GM12878 (cell line): ENCODE data around the gene NCAPH2. TPM values are rescaled to one million over a fixed set of nuclear protein-coding genes. Genes with fewer than 3 reads are reported as not detected.

Source experiments
- ATAC-seq: fragments of 200-7000 bp; cut with Tn5 transposase; 3 replicates; pipeline ENCODE4 v1.9.1; 2020; ENCODE audit warnings: mild to moderate bottlenecking, moderate library complexity
- BruUV-seq: library from RNA; stranded (reverse); fragments of 400-500 nt; replicated peaks from 2 replicates; lab custom pipeline; 2021; lab: Mats Ljungman, UMichigan
- CTCF ChIA-PET: fragments of 300-600 bp; sonication (Branson Sonifier 250); formaldehyde crosslinking; extraction: SDS; loops from one replicate; lab custom pipeline; 2021; ENCODE audit warnings: inconsistent platforms; lab: Yijun Ruan, JAX
- POLR2A ChIA-PET: fragments of 350-600 bp; formaldehyde crosslinking; extraction: SDS; loops from one replicate; lab custom pipeline; 2021; ENCODE audit warnings: inconsistent platforms; lab: Charles Lee
- RAD21 ChIA-PET: fragments of 300-600 bp; sonication (Branson Sonifier 250); formaldehyde crosslinking; loops from one replicate; lab custom pipeline; 2023; ENCODE audit warnings: antibody characterized with exemption; ENCODE audit not compliant: unreplicated experiment; lab: Charles Lee
- SMC1A ChIA-PET: fragments of 300-600 bp; sonication (Branson Sonifier 250); formaldehyde crosslinking; loops from one replicate; lab custom pipeline; 2023; ENCODE audit not compliant: unreplicated experiment, uncharacterized antibody; lab: Charles Lee
- DNase-seq: peaks from one replicate; pipeline ENCODE4 v3.0.0-alpha.2; 2011; ENCODE audit warnings: low read depth, low spot score
- FAIRE-seq: peaks from 3 replicates; lab custom pipeline; 2011; peaks lifted over from hg19 to GRCh38; lab: Jason Lieb, UNC
- H2AFZ ChIP-seq: 2 replicates; pipeline ENCODE4 v1.6.0; 2011; ENCODE audit warnings: low read depth, low read length, control low read depth; ENCODE audit not compliant: control insufficient read depth
- H3K27ac ChIP-seq: 2 replicates; pipeline ENCODE4 v1.5.1; 2011; ENCODE audit warnings: control low read depth; ENCODE audit not compliant: control insufficient read depth, insufficient read depth
- H3K27me3 ChIP-seq, 2 experiments: replicated peaks in 1 of 2; 2 replicates each; pipeline versions ENCODE4 v1.6.0 to v1.6.1; 2011; ENCODE audit warnings: low read length in 1 of 2; ENCODE audit not compliant: control insufficient read depth in 2 of 2, insufficient read depth in 2 of 2
- H3K36me3 ChIP-seq, 2 experiments: 2 replicates each; pipeline ENCODE4 v1.5.1; 2011; ENCODE audit warnings: low read length in 1 of 2; ENCODE audit not compliant: control insufficient read depth in 2 of 2, insufficient read depth in 2 of 2
- H3K4me1 ChIP-seq: 2 replicates; pipeline ENCODE4 v1.6.1; 2011; ENCODE audit warnings: mild to moderate bottlenecking, low read length, moderate library complexity, mixed read lengths; ENCODE audit not compliant: control insufficient read depth, insufficient read depth
- H3K4me2 ChIP-seq: 2 replicates; pipeline ENCODE4 v1.6.0; 2011; ENCODE audit warnings: control low read depth; ENCODE audit not compliant: control insufficient read depth, insufficient read depth
- H3K4me3 ChIP-seq: fragments of 200-600 bp; sonication (generic); 2 replicates; pipeline ENCODE4 v1.5.1; 2016
- H3K79me2 ChIP-seq: 2 replicates; pipeline ENCODE4 v1.6.0; 2011; ENCODE audit warnings: low read length; ENCODE audit not compliant: control insufficient read depth, insufficient read depth
- H3K9ac ChIP-seq: 2 replicates; pipeline ENCODE4 v1.8.0; 2011; ENCODE audit warnings: low read length, control low read depth, mixed read lengths; ENCODE audit not compliant: control insufficient read depth, insufficient read depth
- H3K9me3 ChIP-seq: replicated peaks from 3 replicates; pipeline ENCODE4 v1.5.1; 2011; ENCODE audit warnings: mild to moderate bottlenecking, low read length; ENCODE audit not compliant: control insufficient read depth, insufficient read depth
- H4K20me1 ChIP-seq: 2 replicates; pipeline ENCODE4 v1.6.0; 2011; ENCODE audit not compliant: control insufficient read depth, insufficient read depth
- ASH2L ChIP-seq: fragments of 300-600, 200-600 bp; sonication (generic); IDR thresholded peaks from 2 replicates; pipeline ENCODE4 v1.6.1; 2017; ENCODE audit warnings: low read depth, mild to moderate bottlenecking, borderline replicate concordance
- BACH1 ChIP-seq: fragments of 450-650 bp; IDR thresholded peaks from 2 replicates; pipeline ENCODE4 v1.6.1; 2017; ENCODE audit warnings: mild to moderate bottlenecking, borderline replicate concordance
- CBX5 ChIP-seq: sonication (generic); IDR thresholded peaks from 2 replicates; pipeline ENCODE4 v1.6.1; 2016; ENCODE audit warnings: low read depth, moderate library complexity, mild to moderate bottlenecking, inconsistent platforms
- EZH2 ChIP-seq: IDR thresholded peaks from 2 replicates; pipeline ENCODE4 v1.6.1; 2012; ENCODE audit warnings: low read depth, mild to moderate bottlenecking, control low read depth, inconsistent platforms, low read length, borderline replicate concordance; ENCODE audit not compliant: control insufficient read depth
- FOXK2 ChIP-seq: fragments of 450-650 bp; IDR thresholded peaks from 2 replicates; pipeline ENCODE4 v1.6.1; 2017; ENCODE audit warnings: mild to moderate bottlenecking, moderate library complexity
- IRF4 ChIP-seq: IDR thresholded peaks from 2 replicates; pipeline ENCODE4 v1.6.1; 2011; ENCODE audit warnings: low read depth, low read length
- MXI1 ChIP-seq: fragments of 150-350 bp; IDR thresholded peaks from 2 replicates; pipeline ENCODE4 v1.6.1; 2011; ENCODE audit warnings: low read depth, mild to moderate bottlenecking, inconsistent platforms, low read length, improper control_type of control experiment
- WRNIP1 ChIP-seq: IDR thresholded peaks from 2 replicates; pipeline ENCODE4 v1.6.1; 2011; ENCODE audit warnings: low read depth, low read length, improper control_type of control experiment, borderline replicate concordance
- WGBS: methylation state at CpG from one replicate; pipeline ENCODE4 v1.1.6; 2016; ENCODE audit warnings: low lambda C conversion rate; ENCODE audit not compliant: insufficient replicate concordance, insufficient coverage; ENCODE audit errors: missing lambda C conversion rate; 5-methylcytosine and 5-hydroxymethylcytosine counted together
- in situ Hi-C: fragments of 300-500 bp; cut with MboI; formaldehyde crosslinking; loops from 9 replicates; pipeline ENCODE4 v1.14.3; 2018; ENCODE audit warnings: mixed read lengths
- intact Hi-C: fragments of 100-400 bp; cut with micrococcal nuclease; formaldehyde crosslinking; loops from one replicate; pipeline ENCODE4 v1.14.2; 2022; ENCODE audit not compliant: unreplicated experiment
- polyA plus RNA-seq, 11 experiments: library from polyadenylated mRNA; depleted of rRNA in 4 of 11; unstranded in 6 of 11; stranded (reverse) in 5 of 11; fragments of >200 nt; fragmentation: Nextera tagmentation in 4 of 11; fragmentation: Illumina TruSeq in 1 of 11; extraction: Ambion mirVana in 4 of 11; extraction: Trizol in 1 of 11; gene quantifications; 1 replicate in 1 of 11; 2 replicates in 10 of 11; pipeline versions ENCODE4 v1.2.1 to v1.2.3, GENCODE V29; 2011 to 2016; ENCODE audit warnings: inconsistent platforms in 2 of 11, missing spikeins in 2 of 11, low read depth in 1 of 11
- total RNA-seq, 4 experiments: library from RNA; depleted of rRNA in 3 of 4; stranded (reverse); fragments of >200 nt in 3 of 4; fragmentation: Illumina TruSeq in 1 of 4; extraction: Trizol in 1 of 4; gene quantifications; 2 replicates each; pipeline versions ENCODE4 v1.2.1 to v1.2.3, GENCODE V29; 2013 to 2021
- TF ChIP-seq, protein P1 (sequence below): fragments of 450-650 bp; IDR thresholded peaks from 2 replicates; pipeline ENCODE4 v1.6.1; 2016; ENCODE audit warnings: mild to moderate bottlenecking
- TF ChIP-seq, protein P2 (sequence below): fragments of 450-650 bp; IDR thresholded peaks from 2 replicates; pipeline ENCODE4 v1.6.1; 2017; ENCODE audit warnings: mild to moderate bottlenecking, moderate library complexity
- TF ChIP-seq, protein P3 (sequence below): IDR thresholded peaks from 2 replicates; pipeline ENCODE4 v1.6.1; 2012; ENCODE audit warnings: low read length, inconsistent platforms
- TF ChIP-seq, protein P4 (sequence below): fragments of 450-650 bp; conservative IDR thresholded peaks from 2 replicates; pipeline ENCODE4 v1.6.1; 2017; ENCODE audit warnings: mild to moderate bottlenecking, moderate library complexity

Gene NCAPH2
- total and polyA plus RNA-seq, 10 of the 15 experiments (the other 5 are each of a cell fraction or from before 2014, with no cell fraction given) = 5.0 to 110 (median 59.9) TPM

DNA sequence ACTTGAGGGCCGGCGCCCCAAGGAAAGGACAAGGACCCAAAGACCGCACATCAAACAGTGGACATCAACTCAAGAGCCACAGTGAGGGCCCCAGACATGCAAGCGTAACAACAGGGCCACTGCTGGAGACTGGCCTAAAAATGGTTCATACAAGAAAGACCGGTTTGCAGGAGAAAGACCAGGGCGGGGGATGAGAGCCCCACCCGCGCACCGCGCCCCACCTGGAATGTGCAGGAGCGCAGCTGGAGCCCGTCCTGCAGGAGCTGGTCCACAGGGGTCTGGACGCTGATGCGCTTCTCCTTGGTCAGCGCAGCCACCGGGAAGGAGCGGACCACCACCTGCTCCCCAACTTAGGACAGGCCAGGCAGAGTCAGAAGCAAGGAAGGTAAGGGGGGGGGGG is 47.1 kb upstream of the NCAPH2 start:
- Histone ChIP-seq H3K9ac (no peak overlapping the region), H3K79me2 (no peaks in the 10 kb centered on the region)
- TF ChIP-seq IRF4 (no peak), EZH2 (no peak), BACH1 (no peak), ASH2L (no peak), MXI1 (no peak), CBX5 (no peak), WRNIP1 (no peak), FOXK2 (no peak)
- TF ChIP-seq, protein P1, sequence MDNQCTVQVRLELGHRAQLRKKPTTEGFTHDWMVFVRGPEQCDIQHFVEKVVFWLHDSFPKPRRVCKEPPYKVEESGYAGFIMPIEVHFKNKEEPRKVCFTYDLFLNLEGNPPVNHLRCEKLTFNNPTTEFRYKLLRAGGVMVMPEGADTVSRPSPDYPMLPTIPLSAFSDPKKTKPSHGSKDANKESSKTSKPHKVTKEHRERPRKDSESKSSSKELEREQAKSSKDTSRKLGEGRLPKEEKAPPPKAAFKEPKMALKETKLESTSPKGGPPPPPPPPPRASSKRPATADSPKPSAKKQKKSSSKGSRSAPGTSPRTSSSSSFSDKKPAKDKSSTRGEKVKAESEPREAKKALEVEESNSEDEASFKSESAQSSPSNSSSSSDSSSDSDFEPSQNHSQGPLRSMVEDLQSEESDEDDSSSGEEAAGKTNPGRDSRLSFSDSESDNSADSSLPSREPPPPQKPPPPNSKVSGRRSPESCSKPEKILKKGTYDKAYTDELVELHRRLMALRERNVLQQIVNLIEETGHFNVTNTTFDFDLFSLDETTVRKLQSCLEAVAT = no peak
- TF ChIP-seq, protein P2, sequence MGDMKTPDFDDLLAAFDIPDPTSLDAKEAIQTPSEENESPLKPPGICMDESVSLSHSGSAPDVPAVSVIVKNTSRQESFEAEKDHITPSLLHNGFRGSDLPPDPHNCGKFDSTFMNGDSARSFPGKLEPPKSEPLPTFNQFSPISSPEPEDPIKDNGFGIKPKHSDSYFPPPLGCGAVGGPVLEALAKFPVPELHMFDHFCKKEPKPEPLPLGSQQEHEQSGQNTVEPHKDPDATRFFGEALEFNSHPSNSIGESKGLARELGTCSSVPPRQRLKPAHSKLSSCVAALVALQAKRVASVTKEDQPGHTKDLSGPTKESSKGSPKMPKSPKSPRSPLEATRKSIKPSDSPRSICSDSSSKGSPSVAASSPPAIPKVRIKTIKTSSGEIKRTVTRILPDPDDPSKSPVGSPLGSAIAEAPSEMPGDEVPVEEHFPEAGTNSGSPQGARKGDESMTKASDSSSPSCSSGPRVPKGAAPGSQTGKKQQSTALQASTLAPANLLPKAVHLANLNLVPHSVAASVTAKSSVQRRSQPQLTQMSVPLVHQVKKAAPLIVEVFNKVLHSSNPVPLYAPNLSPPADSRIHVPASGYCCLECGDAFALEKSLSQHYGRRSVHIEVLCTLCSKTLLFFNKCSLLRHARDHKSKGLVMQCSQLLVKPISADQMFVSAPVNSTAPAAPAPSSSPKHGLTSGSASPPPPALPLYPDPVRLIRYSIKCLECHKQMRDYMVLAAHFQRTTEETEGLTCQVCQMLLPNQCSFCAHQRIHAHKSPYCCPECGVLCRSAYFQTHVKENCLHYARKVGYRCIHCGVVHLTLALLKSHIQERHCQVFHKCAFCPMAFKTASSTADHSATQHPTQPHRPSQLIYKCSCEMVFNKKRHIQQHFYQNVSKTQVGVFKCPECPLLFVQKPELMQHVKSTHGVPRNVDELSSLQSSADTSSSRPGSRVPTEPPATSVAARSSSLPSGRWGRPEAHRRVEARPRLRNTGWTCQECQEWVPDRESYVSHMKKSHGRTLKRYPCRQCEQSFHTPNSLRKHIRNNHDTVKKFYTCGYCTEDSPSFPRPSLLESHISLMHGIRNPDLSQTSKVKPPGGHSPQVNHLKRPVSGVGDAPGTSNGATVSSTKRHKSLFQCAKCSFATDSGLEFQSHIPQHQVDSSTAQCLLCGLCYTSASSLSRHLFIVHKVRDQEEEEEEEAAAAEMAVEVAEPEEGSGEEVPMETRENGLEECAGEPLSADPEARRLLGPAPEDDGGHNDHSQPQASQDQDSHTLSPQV = no peak
- TF ChIP-seq, protein P3, sequence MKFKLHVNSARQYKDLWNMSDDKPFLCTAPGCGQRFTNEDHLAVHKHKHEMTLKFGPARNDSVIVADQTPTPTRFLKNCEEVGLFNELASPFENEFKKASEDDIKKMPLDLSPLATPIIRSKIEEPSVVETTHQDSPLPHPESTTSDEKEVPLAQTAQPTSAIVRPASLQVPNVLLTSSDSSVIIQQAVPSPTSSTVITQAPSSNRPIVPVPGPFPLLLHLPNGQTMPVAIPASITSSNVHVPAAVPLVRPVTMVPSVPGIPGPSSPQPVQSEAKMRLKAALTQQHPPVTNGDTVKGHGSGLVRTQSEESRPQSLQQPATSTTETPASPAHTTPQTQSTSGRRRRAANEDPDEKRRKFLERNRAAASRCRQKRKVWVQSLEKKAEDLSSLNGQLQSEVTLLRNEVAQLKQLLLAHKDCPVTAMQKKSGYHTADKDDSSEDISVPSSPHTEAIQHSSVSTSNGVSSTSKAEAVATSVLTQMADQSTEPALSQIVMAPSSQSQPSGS = no peak
- TF ChIP-seq, protein P4, sequence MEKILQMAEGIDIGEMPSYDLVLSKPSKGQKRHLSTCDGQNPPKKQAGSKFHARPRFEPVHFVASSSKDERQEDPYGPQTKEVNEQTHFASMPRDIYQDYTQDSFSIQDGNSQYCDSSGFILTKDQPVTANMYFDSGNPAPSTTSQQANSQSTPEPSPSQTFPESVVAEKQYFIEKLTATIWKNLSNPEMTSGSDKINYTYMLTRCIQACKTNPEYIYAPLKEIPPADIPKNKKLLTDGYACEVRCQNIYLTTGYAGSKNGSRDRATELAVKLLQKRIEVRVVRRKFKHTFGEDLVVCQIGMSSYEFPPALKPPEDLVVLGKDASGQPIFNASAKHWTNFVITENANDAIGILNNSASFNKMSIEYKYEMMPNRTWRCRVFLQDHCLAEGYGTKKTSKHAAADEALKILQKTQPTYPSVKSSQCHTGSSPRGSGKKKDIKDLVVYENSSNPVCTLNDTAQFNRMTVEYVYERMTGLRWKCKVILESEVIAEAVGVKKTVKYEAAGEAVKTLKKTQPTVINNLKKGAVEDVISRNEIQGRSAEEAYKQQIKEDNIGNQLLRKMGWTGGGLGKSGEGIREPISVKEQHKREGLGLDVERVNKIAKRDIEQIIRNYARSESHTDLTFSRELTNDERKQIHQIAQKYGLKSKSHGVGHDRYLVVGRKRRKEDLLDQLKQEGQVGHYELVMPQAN = no peak
- TF ChIP-seq, all 136 proteins: peak for 0
- no peak for ATAC-seq
- CTCF ChIA-PET = no interaction called here
- no peaks in the 10 kb centered on the region for H3K27me3 ChIP-seq
- no peaks in the 10 kb centered on the region for H3K9me3 ChIP-seq
- no peaks in the 10 kb centered on the region for H4K20me1 ChIP-seq
- POLR2A ChIA-PET = no interaction called here
- no peak for DNase-seq
- SMC1A ChIA-PET = no interaction called here
- no peak overlapping the region for H3K4me3 ChIP-seq
- intact Hi-C loops = no loop called here
- RAD21 ChIA-PET = no interaction called here
- no peaks in the 10 kb centered on the region for H3K4me1 ChIP-seq
- FAIRE-seq = no peak
- BruUV-seq = no TSS peak
- H3K4me2 ChIP-seq = no peak overlapping the region
- H3K27ac ChIP-seq = no peak overlapping the region
- WGBS = over 99% methylated on average over 17 of the region's 17 CpGs
- peaks cover 11 to 56% of the 10 kb centered on the region in 2 experiments for H3K36me3 ChIP-seq
- no peak overlapping the region for H2AFZ ChIP-seq
- in situ Hi-C loops = no loop called here
